Measurements from ENCODE around the gene ICA1.

GRCh38 chr7:8113184-8113583, 148.8 kb downstream of the ICA1 start:
- TF ChIP-seq POLR2A (IDR thresholded peaks at IDR 0.05): no peak
- TF ChIP-seq CTCF (IDR thresholded peaks at IDR 0.05): no peak
- TF ChIP-seq POLR2AphosphoS5 (IDR thresholded peaks at IDR 0.05; ENCODE audit: insufficient read depth in 1 of 2, low read depth in 1 of 2): no peak
